SK-N-SH treated with all-trans-retinoic acid at 6 μM for 48 hours (cell line): ENCODE data around the gene PBX1.

Source experiments
- BACH2 ChIP-seq: fragments of 250-450 bp; sonication (Bioruptor Pico); IDR thresholded peaks from 2 replicates; pipeline ENCODE4 v1.9.0; 2021; ENCODE audit warnings: mild to moderate bottlenecking, borderline replicate concordance
- ZFP30 ChIP-seq: fragments of 450-650 bp; formaldehyde crosslinking; IDR thresholded peaks from 2 replicates; pipeline ENCODE4 v1.5.0; 2022; ENCODE audit warnings: mild to moderate bottlenecking, moderate library complexity

GRCh38 chr1:164524810-164525209 is 34.2 kb upstream of the PBX1 start:
- TF ChIP-seq BACH2 (no peak), ZFP30 (CRISPR knock-in tag) (no peak)
